HG03571 (cell line): ENCODE results near the gene SMIM24.
"Not testable (repeated sequence)": the region's sequence is repeated elsewhere in the genome, so short reads cannot be mapped to it uniquely, and the experiment has no call there.

Experiments used
- ATAC-seq: cut with Tn5 transposase; IDR thresholded peaks from one replicate; pipeline ENCODE4 v1.9.1; 2021; ENCODE audit not compliant: unreplicated experiment

Gene SMIM24

GRCh38 chr19:3515891-3516422 is 35.6 kb upstream of the SMIM24 start:
- ATAC-seq = no peak

GRCh38 chr19:3514930-3515329 is 34.6 kb upstream of the SMIM24 start:
- ATAC-seq = no peak

- ATAC-seq = no peak
Observed at GRCh38 chr19:3513229-3514140, 33.2 kb upstream of the SMIM24 start.

- ATAC-seq = no peak
Observed at GRCh38 chr19:3512562-3513228, 32.4 kb upstream of the SMIM24 start.

GRCh38 chr19:3511506-3512251 is 31.4 kb upstream of the SMIM24 start:
- ATAC-seq = no peak

- ATAC-seq = no peak
Observed at GRCh38 chr19:3510727-3511126, 30.4 kb upstream of the SMIM24 start.

GRCh38 chr19:3509566-3509989 is 29.3 kb upstream of the SMIM24 start:
- no peak for ATAC-seq

- no peak for ATAC-seq
Observed at GRCh38 chr19:3508771-3509535, 28.6 kb upstream of the SMIM24 start.

- not testable (repeated sequence) for ATAC-seq
Observed at GRCh38 chr19:3508121-3508661, 27.9 kb upstream of the SMIM24 start.

GRCh38 chr19:3507371-3508120 is 27.2 kb upstream of the SMIM24 start:
- no peak for ATAC-seq

- no peak for ATAC-seq
Observed at GRCh38 chr19:3506384-3507340, 26.3 kb upstream of the SMIM24 start.

GRCh38 chr19:3505598-3506383 is 25.5 kb upstream of the SMIM24 start, which contains the start of gene FZR1:
Gene FZR1 (plus strand): TSS chr19:3506311. CDS start chr19:3522990, 16,679 bp downstream.
- ATAC-seq = peak; percentile 75

- ATAC-seq = no peak
Observed at GRCh38 chr19:3504735-3505134, 24.4 kb upstream of the SMIM24 start.

- ATAC-seq = no peak
Observed at GRCh38 chr19:3503036-3503572, 22.8 kb upstream of the SMIM24 start.

- no peak for ATAC-seq
Observed at GRCh38 chr19:3501780-3502179, 21.5 kb upstream of the SMIM24 start.

- ATAC-seq = peak; percentile 73
Observed at GRCh38 chr19:3500429-3501101, 20.2 kb upstream of the SMIM24 start, which contains the start of gene DOHH. Gene DOHH (minus strand): TSS chr19:3500674. CDS start chr19:3496814, 3,860 bp downstream.
